ENCODE measurements around the gene FARP1.

FARP1 gene

DNA sequence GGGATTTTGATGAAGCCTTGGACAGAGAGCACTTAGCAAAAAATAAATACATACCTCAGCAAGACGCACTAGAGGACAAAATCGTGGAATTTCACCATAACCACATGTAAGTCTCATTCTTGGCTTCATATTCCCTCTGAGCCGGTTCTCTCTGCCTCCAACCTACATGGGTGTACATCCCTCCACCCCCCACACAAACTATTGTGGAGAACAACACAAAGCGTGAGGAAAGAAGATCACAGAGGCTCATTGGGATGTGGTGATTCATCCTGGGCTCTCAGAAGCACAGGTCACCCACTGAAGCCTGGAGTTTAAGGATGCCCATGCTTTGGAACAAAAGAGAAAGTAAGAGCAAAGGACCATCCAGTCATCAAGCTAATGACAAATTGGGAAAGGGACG, 241.8 kb downstream of the FARP1 start:
- no peak overlapping the region for H3K27ac ChIP-seq
- no peak overlapping the region for H3K9ac ChIP-seq
- H3K4me1 ChIP-seq (ENCODE audit: low read depth, poor library complexity, severe bottlenecking) = no peaks in the 10 kb centered on the region
- H3K4me2 ChIP-seq = no peak overlapping the region
- TF ChIP-seq, protein P1, sequence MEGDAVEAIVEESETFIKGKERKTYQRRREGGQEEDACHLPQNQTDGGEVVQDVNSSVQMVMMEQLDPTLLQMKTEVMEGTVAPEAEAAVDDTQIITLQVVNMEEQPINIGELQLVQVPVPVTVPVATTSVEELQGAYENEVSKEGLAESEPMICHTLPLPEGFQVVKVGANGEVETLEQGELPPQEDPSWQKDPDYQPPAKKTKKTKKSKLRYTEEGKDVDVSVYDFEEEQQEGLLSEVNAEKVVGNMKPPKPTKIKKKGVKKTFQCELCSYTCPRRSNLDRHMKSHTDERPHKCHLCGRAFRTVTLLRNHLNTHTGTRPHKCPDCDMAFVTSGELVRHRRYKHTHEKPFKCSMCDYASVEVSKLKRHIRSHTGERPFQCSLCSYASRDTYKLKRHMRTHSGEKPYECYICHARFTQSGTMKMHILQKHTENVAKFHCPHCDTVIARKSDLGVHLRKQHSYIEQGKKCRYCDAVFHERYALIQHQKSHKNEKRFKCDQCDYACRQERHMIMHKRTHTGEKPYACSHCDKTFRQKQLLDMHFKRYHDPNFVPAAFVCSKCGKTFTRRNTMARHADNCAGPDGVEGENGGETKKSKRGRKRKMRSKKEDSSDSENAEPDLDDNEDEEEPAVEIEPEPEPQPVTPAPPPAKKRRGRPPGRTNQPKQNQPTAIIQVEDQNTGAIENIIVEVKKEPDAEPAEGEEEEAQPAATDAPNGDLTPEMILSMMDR (conservative IDR thresholded peaks at IDR 0.05; ENCODE audit: low read depth, low read length) = no peak
- no peaks in the 10 kb centered on the region for H3K79me2 ChIP-seq (ENCODE audit: insufficient read depth, low read depth)
- no peak overlapping the region for H3K4me3 ChIP-seq (IDR thresholded peaks at IDR 0.05; ENCODE audit: insufficient read depth, low read depth, low read length)
- no peaks in the 10 kb centered on the region for H3K27me3 ChIP-seq (ENCODE audit: insufficient read depth, low read depth)
- H2AFZ ChIP-seq (ENCODE audit: low read depth) = no peak overlapping the region
- H4K20me1 ChIP-seq (ENCODE audit: insufficient read depth) = no peaks in the 10 kb centered on the region
- H3K36me3 ChIP-seq (ENCODE audit: insufficient read depth) = no peaks in the 10 kb centered on the region

GRCh38 chr13:98385606-98386005, 242.7 kb downstream of the FARP1 start:
- TF ChIP-seq, protein P1 (conservative IDR thresholded peaks at IDR 0.05; ENCODE audit: low read depth, low read length) = no peak
- no peaks in the 10 kb centered on the region for H3K4me1 ChIP-seq (ENCODE audit: low read depth, poor library complexity, severe bottlenecking)
- no peaks in the 10 kb centered on the region for H3K27me3 ChIP-seq (ENCODE audit: insufficient read depth, low read depth)
- H3K9ac ChIP-seq = no peak overlapping the region
- no peaks in the 10 kb centered on the region for H4K20me1 ChIP-seq (ENCODE audit: insufficient read depth)
- H3K79me2 ChIP-seq (ENCODE audit: insufficient read depth, low read depth) = no peaks in the 10 kb centered on the region
- no peaks in the 10 kb centered on the region for H3K36me3 ChIP-seq (ENCODE audit: insufficient read depth)
- no peak overlapping the region for H3K4me3 ChIP-seq (IDR thresholded peaks at IDR 0.05; ENCODE audit: insufficient read depth, low read depth, low read length)
- no peak overlapping the region for H3K4me2 ChIP-seq
- H2AFZ ChIP-seq (ENCODE audit: low read depth) = no peak overlapping the region
- H3K27ac ChIP-seq = no peak overlapping the region

GRCh38 chr13:98386637-98387036, 243.7 kb downstream of the FARP1 start:
- TF ChIP-seq, protein P1 (conservative IDR thresholded peaks at IDR 0.05; ENCODE audit: low read depth, low read length) = no peak
- Histone ChIP-seq H3K27me3 (ENCODE audit: insufficient read depth, low read depth) (no peaks in the 10 kb centered on the region), H3K27ac (no peak overlapping the region), H3K4me1 (ENCODE audit: low read depth, poor library complexity, severe bottlenecking) (no peaks in the 10 kb centered on the region), H4K20me1 (ENCODE audit: insufficient read depth) (no peaks in the 10 kb centered on the region), H3K4me3 (IDR thresholded peaks at IDR 0.05; ENCODE audit: insufficient read depth, low read depth, low read length) (no peak overlapping the region), H3K4me2 (no peak overlapping the region), H3K36me3 (ENCODE audit: insufficient read depth) (no peaks in the 10 kb centered on the region), H2AFZ (ENCODE audit: low read depth) (no peak overlapping the region), H3K79me2 (ENCODE audit: insufficient read depth, low read depth) (no peaks in the 10 kb centered on the region), H3K9ac (no peak overlapping the region)

GRCh38 chr13:98389319-98389718, 246.4 kb downstream of the FARP1 start:
- TF ChIP-seq, protein P1 (conservative IDR thresholded peaks at IDR 0.05; ENCODE audit: low read depth, low read length) = no peak
- no peaks in the 10 kb centered on the region for H3K27me3 ChIP-seq (ENCODE audit: insufficient read depth, low read depth)
- no peaks in the 10 kb centered on the region for H3K79me2 ChIP-seq (ENCODE audit: insufficient read depth, low read depth)
- no peak overlapping the region for H2AFZ ChIP-seq (ENCODE audit: low read depth)
- H3K9ac ChIP-seq = no peak overlapping the region
- H3K27ac ChIP-seq = no peak overlapping the region
- no peaks in the 10 kb centered on the region for H3K4me1 ChIP-seq (ENCODE audit: low read depth, poor library complexity, severe bottlenecking)
- no peak overlapping the region for H3K4me2 ChIP-seq
- no peaks in the 10 kb centered on the region for H4K20me1 ChIP-seq (ENCODE audit: insufficient read depth)
- no peaks in the 10 kb centered on the region for H3K36me3 ChIP-seq (ENCODE audit: insufficient read depth)
- H3K4me3 ChIP-seq (IDR thresholded peaks at IDR 0.05; ENCODE audit: insufficient read depth, low read depth, low read length) = no peak overlapping the region
